ENCODE measurements around the gene SCD. TPM values are rescaled to one million over a fixed set of nuclear protein-coding genes. Genes with fewer than 3 reads are reported as not detected.

Gene SCD
- total and polyA plus RNA-seq, 2 of the 13 experiments (the other 11 are each of a cell fraction or from before 2014, with no cell fraction given): 492 to 512 TPM

GRCh38 chr10:100370714-100371481 is 23.9 kb downstream of the SCD start (continued):
- TF ChIP-seq ZNF703 (CRISPR knock-in tag; IDR thresholded peaks at IDR 0.05; ENCODE audit: borderline replicate concordance) (0 out of 2 replicates have a peak, but pooled peaks have one; percentile 33), ZNF530 (CRISPR knock-in tag; IDR thresholded peaks at IDR 0.05; ENCODE audit: low read depth) (no peak), THRA (CRISPR knock-in tag; IDR thresholded peaks at IDR 0.05; ENCODE audit: borderline replicate concordance) (peak; percentile 66; the same call in 1 of the 2 replicates), TBL1XR1 (IDR thresholded peaks at IDR 0.05; ENCODE audit: borderline replicate concordance, low read length, partially characterized antibody) (peak; percentile 40), FOXK1 (CRISPR knock-in tag; IDR thresholded peaks at IDR 0.05; ENCODE audit: borderline replicate concordance, low read depth) (peak; percentile 63; the same call in 1 of the 2 replicates), ZNF550 (CRISPR knock-in tag; IDR thresholded peaks at IDR 0.05; ENCODE audit: borderline replicate concordance) (no peak), XBP1 (CRISPR knock-in tag; IDR thresholded peaks at IDR 0.05) (no peak), ZNF251 (CRISPR knock-in tag; IDR thresholded peaks at IDR 0.05) (no peak), SP2 (CRISPR knock-in tag; IDR thresholded peaks at IDR 0.05) (no peak), DR1 (CRISPR knock-in tag; IDR thresholded peaks at IDR 0.05) (peak; percentile 68; the same call in 1 of the 2 replicates), MAFG (CRISPR knock-in tag; IDR thresholded peaks at IDR 0.05) (no peak), ZNF737 (CRISPR knock-in tag; IDR thresholded peaks at IDR 0.05; ENCODE audit: borderline replicate concordance) (no peak)
- TF ChIP-seq, protein P1, sequence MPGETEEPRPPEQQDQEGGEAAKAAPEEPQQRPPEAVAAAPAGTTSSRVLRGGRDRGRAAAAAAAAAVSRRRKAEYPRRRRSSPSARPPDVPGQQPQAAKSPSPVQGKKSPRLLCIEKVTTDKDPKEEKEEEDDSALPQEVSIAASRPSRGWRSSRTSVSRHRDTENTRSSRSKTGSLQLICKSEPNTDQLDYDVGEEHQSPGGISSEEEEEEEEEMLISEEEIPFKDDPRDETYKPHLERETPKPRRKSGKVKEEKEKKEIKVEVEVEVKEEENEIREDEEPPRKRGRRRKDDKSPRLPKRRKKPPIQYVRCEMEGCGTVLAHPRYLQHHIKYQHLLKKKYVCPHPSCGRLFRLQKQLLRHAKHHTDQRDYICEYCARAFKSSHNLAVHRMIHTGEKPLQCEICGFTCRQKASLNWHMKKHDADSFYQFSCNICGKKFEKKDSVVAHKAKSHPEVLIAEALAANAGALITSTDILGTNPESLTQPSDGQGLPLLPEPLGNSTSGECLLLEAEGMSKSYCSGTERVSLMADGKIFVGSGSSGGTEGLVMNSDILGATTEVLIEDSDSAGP (CRISPR knock-in tag; IDR thresholded peaks at IDR 0.05; ENCODE audit: borderline replicate concordance): peak; percentile 79
- TF ChIP-seq, protein P2, sequence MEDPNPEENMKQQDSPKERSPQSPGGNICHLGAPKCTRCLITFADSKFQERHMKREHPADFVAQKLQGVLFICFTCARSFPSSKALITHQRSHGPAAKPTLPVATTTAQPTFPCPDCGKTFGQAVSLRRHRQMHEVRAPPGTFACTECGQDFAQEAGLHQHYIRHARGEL (CRISPR knock-in tag; IDR thresholded peaks at IDR 0.05): no peak
- TF ChIP-seq, protein P3, sequence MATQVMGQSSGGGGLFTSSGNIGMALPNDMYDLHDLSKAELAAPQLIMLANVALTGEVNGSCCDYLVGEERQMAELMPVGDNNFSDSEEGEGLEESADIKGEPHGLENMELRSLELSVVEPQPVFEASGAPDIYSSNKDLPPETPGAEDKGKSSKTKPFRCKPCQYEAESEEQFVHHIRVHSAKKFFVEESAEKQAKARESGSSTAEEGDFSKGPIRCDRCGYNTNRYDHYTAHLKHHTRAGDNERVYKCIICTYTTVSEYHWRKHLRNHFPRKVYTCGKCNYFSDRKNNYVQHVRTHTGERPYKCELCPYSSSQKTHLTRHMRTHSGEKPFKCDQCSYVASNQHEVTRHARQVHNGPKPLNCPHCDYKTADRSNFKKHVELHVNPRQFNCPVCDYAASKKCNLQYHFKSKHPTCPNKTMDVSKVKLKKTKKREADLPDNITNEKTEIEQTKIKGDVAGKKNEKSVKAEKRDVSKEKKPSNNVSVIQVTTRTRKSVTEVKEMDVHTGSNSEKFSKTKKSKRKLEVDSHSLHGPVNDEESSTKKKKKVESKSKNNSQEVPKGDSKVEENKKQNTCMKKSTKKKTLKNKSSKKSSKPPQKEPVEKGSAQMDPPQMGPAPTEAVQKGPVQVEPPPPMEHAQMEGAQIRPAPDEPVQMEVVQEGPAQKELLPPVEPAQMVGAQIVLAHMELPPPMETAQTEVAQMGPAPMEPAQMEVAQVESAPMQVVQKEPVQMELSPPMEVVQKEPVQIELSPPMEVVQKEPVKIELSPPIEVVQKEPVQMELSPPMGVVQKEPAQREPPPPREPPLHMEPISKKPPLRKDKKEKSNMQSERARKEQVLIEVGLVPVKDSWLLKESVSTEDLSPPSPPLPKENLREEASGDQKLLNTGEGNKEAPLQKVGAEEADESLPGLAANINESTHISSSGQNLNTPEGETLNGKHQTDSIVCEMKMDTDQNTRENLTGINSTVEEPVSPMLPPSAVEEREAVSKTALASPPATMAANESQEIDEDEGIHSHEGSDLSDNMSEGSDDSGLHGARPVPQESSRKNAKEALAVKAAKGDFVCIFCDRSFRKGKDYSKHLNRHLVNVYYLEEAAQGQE (IDR thresholded peaks at IDR 0.05; ENCODE audit: borderline replicate concordance in 1 of 2, low read depth in 1 of 2, low read length in 2 of 2): no peak; a peak in 1 of 4 replicates
